Spinal cord (tissue), 10 donors: Measurements from ENCODE around the gene HOXA10. TPM values are rescaled to one million over a fixed set of nuclear protein-coding genes. Genes with fewer than 3 reads are reported as not detected.

Experiments used
- DNase-seq, 6 donors: peaks; one replicate each; pipeline versions ENCODE4 v3.0.0 to v3.0.0-alpha.2; 2013 to 2015; ENCODE audit warnings: low spot score in 6 of 6, low read depth in 4 of 6
- H3K27ac ChIP-seq: one replicate; pipeline ENCODE4 v1.5.1; 2013; ENCODE audit warnings: low read depth, low read length, control low read depth
- H3K27me3 ChIP-seq: one replicate; pipeline ENCODE4 v1.6.1; 2013; ENCODE audit warnings: low read length; ENCODE audit not compliant: control insufficient read depth, insufficient read depth
- H3K36me3 ChIP-seq: one replicate; pipeline ENCODE4 v1.6.1; 2013; ENCODE audit warnings: low read length; ENCODE audit not compliant: control insufficient read depth, insufficient read depth
- H3K4me1 ChIP-seq: one replicate; pipeline ENCODE4 v1.6.1; 2013; ENCODE audit warnings: low read length; ENCODE audit not compliant: control insufficient read depth, insufficient read depth
- H3K4me3 ChIP-seq: one replicate; pipeline ENCODE4 v1.5.1; 2013; ENCODE audit warnings: low read depth, low read length, control low read depth
- H3K9me3 ChIP-seq: one replicate; pipeline ENCODE4 v1.6.1; 2013; ENCODE audit warnings: low read length; ENCODE audit not compliant: control insufficient read depth, insufficient read depth
- WGBS: methylation state at CpG from one replicate; pipeline ENCODE4 v1.1.5; 2013; ENCODE audit warnings: missing lambda C conversion rate; ENCODE audit not compliant: insufficient coverage; 5-methylcytosine and 5-hydroxymethylcytosine counted together
- polyA plus RNA-seq, 2 donors: library from polyadenylated mRNA; unstranded; fragments of 120-200 nt; gene quantifications; one replicate each; pipeline ENCODE4 v1.2.1, GENCODE V29; 2013; ENCODE audit not compliant: insufficient read length in 2 of 2
- total RNA-seq, 2 donors: library from RNA; depleted of rRNA in 1 of 2; stranded (reverse); fragments of 120-200 nt in 1 of 2; fragments of >200 nt in 1 of 2; gene quantifications; one replicate each; pipeline versions ENCODE4 v1.2.3 to v1.2.4, GENCODE V29; 2013 to 2014
- donor health status: healthy.

Gene HOXA10
- total and polyA plus RNA-seq, 4 donors = 0.22 to 14.0 (median 0.78) TPM

GRCh38 chr7:27168265-27168947 lies 5.7 kb downstream of the HOXA10 start:
- peak in 2 of 6 donors; percentile 69 to 71 for DNase-seq
- H3K36me3 ChIP-seq = peaks cover 35% of the 10 kb centered on the region
- H3K27ac ChIP-seq = peak overlapping the region; percentile 99
- WGBS = 29% methylated on average over 20 of the region's 25 CpGs
- no peaks in the 10 kb centered on the region for H3K9me3 ChIP-seq
- peak overlapping the region; percentile 63 for H3K4me3 ChIP-seq
- H3K27me3 ChIP-seq = peaks cover 78% of the 10 kb centered on the region
- peaks cover 74% of the 10 kb centered on the region for H3K4me1 ChIP-seq

- peak overlapping the region; percentile 99 for H3K27ac ChIP-seq
- H3K27me3 ChIP-seq = peaks cover 77% of the 10 kb centered on the region
- no peaks in the 10 kb centered on the region for H3K9me3 ChIP-seq
- H3K36me3 ChIP-seq = peaks cover 36% of the 10 kb centered on the region
- peak overlapping the region; percentile 63 for H3K4me3 ChIP-seq
- no peak for DNase-seq
- WGBS = 34% methylated on average over 4 of the region's 4 CpGs
- H3K4me1 ChIP-seq = peaks cover 70% of the 10 kb centered on the region
Observed at GRCh38 chr7:27167916-27168264, 6.2 kb downstream of the HOXA10 start.

GRCh38 chr7:27166531-27167505 lies 7.3 kb downstream of the HOXA10 start:
- peaks cover 64% of the 10 kb centered on the region for H3K4me1 ChIP-seq
- peak overlapping the region; percentile 63 for H3K4me3 ChIP-seq
- no peaks in the 10 kb centered on the region for H3K9me3 ChIP-seq
- H3K27ac ChIP-seq = peak overlapping the region; percentile 99
- H3K27me3 ChIP-seq = peaks cover 66% of the 10 kb centered on the region
- peaks cover 34% of the 10 kb centered on the region for H3K36me3 ChIP-seq
- 22% methylated on average over 41 of the region's 50 CpGs for WGBS
- DNase-seq = no peak

GRCh38 chr7:27165996-27166530 lies 8.1 kb downstream of the HOXA10 start:
- Histone ChIP-seq H3K27me3 (peaks cover 59% of the 10 kb centered on the region), H3K36me3 (peaks cover 30% of the 10 kb centered on the region), H3K4me3 (peak overlapping the region; percentile 63), H3K27ac (peak overlapping the region; percentile 99), H3K9me3 (no peaks in the 10 kb centered on the region), H3K4me1 (peaks cover 63% of the 10 kb centered on the region)
- DNase-seq = peak in 1 of 6 donors; percentile 66
- 6% methylated on average over 44 of the region's 46 CpGs for WGBS

- H3K4me3 ChIP-seq = peak within 1 kb of the TSS; percentile 63
- peak in 2 of 6 donors; percentile 81 to 84 for DNase-seq
- 2% methylated on average over 66 of the region's 82 CpGs for WGBS
- peak within 1 kb of the TSS; percentile 99 for H3K27ac ChIP-seq
- peaks cover 30% of the 10 kb centered on the region for H3K36me3 ChIP-seq
- H3K9me3 ChIP-seq = no peaks in the 10 kb centered on the region
- peaks cover 54% of the 10 kb centered on the region for H3K27me3 ChIP-seq
- peaks cover 70% of the 10 kb centered on the region for H3K4me1 ChIP-seq
Observed at GRCh38 chr7:27165089-27165995, 8.8 kb downstream of the HOXA10 start, which contains the start of gene HOXA9. Gene HOXA9, minus strand, starts transcription at chr7:27165537. Its CDS starts 80 bp downstream, at chr7:27165457.

- Histone ChIP-seq H3K4me1 (peaks cover 71% of the 10 kb centered on the region), H3K4me3 (peak overlapping the region; percentile 63), H3K27ac (peak overlapping the region; percentile 99), H3K27me3 (peaks cover 48% of the 10 kb centered on the region), H3K9me3 (no peaks in the 10 kb centered on the region), H3K36me3 (peaks cover 30% of the 10 kb centered on the region)
- no peak for DNase-seq
- WGBS = 4% methylated on average over 47 of the region's 47 CpGs
Observed at GRCh38 chr7:27164367-27165088, 9.6 kb downstream of the HOXA10 start.

- 22% methylated on average over 9 of the region's 12 CpGs for WGBS
- H3K4me3 ChIP-seq = peak overlapping the region; percentile 63
- H3K4me1 ChIP-seq = peaks cover 71% of the 10 kb centered on the region
- peaks cover 27% of the 10 kb centered on the region for H3K36me3 ChIP-seq
- no peaks in the 10 kb centered on the region for H3K9me3 ChIP-seq
- DNase-seq = no peak
- H3K27ac ChIP-seq = peak overlapping the region; percentile 99
- peaks cover 47% of the 10 kb centered on the region for H3K27me3 ChIP-seq
Observed at GRCh38 chr7:27164045-27164366, 10.1 kb downstream of the HOXA10 start.

GRCh38 chr7:27163288-27164044 lies 10.7 kb downstream of the HOXA10 start:
- H3K27ac ChIP-seq = peak overlapping the region; percentile 99
- DNase-seq = no peak
- 42% methylated on average over 15 of the region's 24 CpGs for WGBS
- no peaks in the 10 kb centered on the region for H3K9me3 ChIP-seq
- H3K4me1 ChIP-seq = peaks cover 72% of the 10 kb centered on the region
- peaks cover 47% of the 10 kb centered on the region for H3K27me3 ChIP-seq
- peaks cover 24% of the 10 kb centered on the region for H3K36me3 ChIP-seq
- H3K4me3 ChIP-seq = peak overlapping the region; percentile 63
